ENCODE measurements around the gene MRPL41. TPM values are rescaled to one million over a fixed set of nuclear protein-coding genes. Genes with fewer than 3 reads are reported as not detected.
"Not testable (repeated sequence)": the region's sequence is repeated elsewhere in the genome, so short reads cannot be mapped to it uniquely, and the experiment has no call there.

MRPL41 gene
- total and polyA plus RNA-seq, 2 of the 13 experiments (the other 11 are each of a cell fraction or from before 2014, with no cell fraction given): 20.9 to 54.0 TPM

- ChIA-PET POLR2A (no interaction called here), CTCF (ENCODE audit: low intra/inter-chr PET ratio, low total read pairs) (no interaction called here)
- no peaks in the 10 kb centered on the region for H3K27me3 ChIP-seq (ENCODE audit: control insufficient read depth in 1 of 2, insufficient read depth in 2 of 2, low read length in 2 of 2)
- TF ChIP-seq HINFP (CRISPR knock-in tag; IDR thresholded peaks at IDR 0.05; ENCODE audit: low read depth) (no peak), TMF1 (CRISPR knock-in tag; IDR thresholded peaks at IDR 0.05; ENCODE audit: low read depth) (no peak), KAT8 (CRISPR knock-in tag; IDR thresholded peaks at IDR 0.05) (no peak), TAF15 (IDR thresholded peaks at IDR 0.05; ENCODE audit: low read depth, low read length, poor library complexity, severe bottlenecking) (no peak), ZNF329 (CRISPR knock-in tag; IDR thresholded peaks at IDR 0.05; ENCODE audit: low read depth) (no peak)
- no peaks in the 10 kb centered on the region for H4K20me1 ChIP-seq (ENCODE audit: insufficient read depth, low read length)
- ATAC-seq (peak; percentile 44), FAIRE-seq (no peak), DNase-seq (ENCODE audit: low spot score) (no peak)
- H3K4me3 ChIP-seq (replicated peaks in 1 of 3; ENCODE audit: insufficient read depth in 1 of 3, low read depth in 2 of 3, low read length in 3 of 3): no peak overlapping the region
- 67% methylated on average over 5 of the region's 10 CpGs for WGBS (ENCODE audit: low lambda C conversion rate)
- no peaks in the 10 kb centered on the region for H3K36me3 ChIP-seq (replicated peaks in 1 of 2; ENCODE audit: control insufficient read depth in 1 of 2, insufficient read depth in 2 of 2, low read length in 2 of 2)
- no peak overlapping the region for H3K27ac ChIP-seq (ENCODE audit: extremely low read length, insufficient read depth, low read length)
- H3K9ac ChIP-seq (ENCODE audit: insufficient read depth, low read depth, low read length): no peak overlapping the region
- BruUV-seq (replicated peaks): no TSS peak
- in situ Hi-C loops (cut with HindIII; ENCODE audit: extremely low pct_ligation_motif_present, low pct_unique_long_range_greater_than_20kb): no loop called here
- H3K79me2 ChIP-seq (ENCODE audit: insufficient read depth, low read length): no peaks in the 10 kb centered on the region
- H2AFZ ChIP-seq (ENCODE audit: low read length): no peak overlapping the region
- no peak overlapping the region for H3K4me2 ChIP-seq (ENCODE audit: low read depth, low read length)
- H3K9me3 ChIP-seq (ENCODE audit: low read length): no peaks in the 10 kb centered on the region; the same call in 1 of the 2 replicates
- intact Hi-C loops (cut with micrococcal nuclease; ENCODE audit: unreplicated experiment): no loop called here
- no peaks in the 10 kb centered on the region for H3K4me1 ChIP-seq (ENCODE audit: insufficient read depth, low read length)
These were observed 35.3 kb upstream of the MRPL41 start for GRCh38 chr9:137516144-137516917.

GRCh38 chr9:137518661-137519459, 32.8 kb upstream of the MRPL41 start:
- H3K4me2 ChIP-seq (ENCODE audit: low read depth, low read length); H3K4me3 ChIP-seq (replicated peaks in 1 of 3; ENCODE audit: insufficient read depth in 1 of 3, low read depth in 2 of 3, low read length in 3 of 3); CTCF ChIA-PET (ENCODE audit: low intra/inter-chr PET ratio, low total read pairs); H3K9ac ChIP-seq (ENCODE audit: insufficient read depth, low read depth, low read length); in situ Hi-C loops (cut with HindIII; ENCODE audit: extremely low pct_ligation_motif_present, low pct_unique_long_range_greater_than_20kb); intact Hi-C loops (cut with micrococcal nuclease; ENCODE audit: unreplicated experiment); FAIRE-seq; H3K36me3 ChIP-seq (replicated peaks in 1 of 2; ENCODE audit: control insufficient read depth in 1 of 2, insufficient read depth in 2 of 2, low read length in 2 of 2); H2AFZ ChIP-seq (ENCODE audit: low read length); DNase-seq (ENCODE audit: low spot score); H3K9me3 ChIP-seq (ENCODE audit: low read length); ATAC-seq; BruUV-seq (replicated peaks); H4K20me1 ChIP-seq (ENCODE audit: insufficient read depth, low read length); H3K4me1 ChIP-seq (ENCODE audit: insufficient read depth, low read length); POLR2A ChIA-PET; H3K27ac ChIP-seq (ENCODE audit: extremely low read length, insufficient read depth, low read length); H3K27me3 ChIP-seq (ENCODE audit: control insufficient read depth in 1 of 2, insufficient read depth in 2 of 2, low read length in 2 of 2); H3K79me2 ChIP-seq (ENCODE audit: insufficient read depth, low read length): not testable (repeated sequence)
- 87% methylated on average over 13 of the region's 13 CpGs for WGBS (ENCODE audit: low lambda C conversion rate)

All from HepG2 (cell line).